ENCODE data around the gene GHRL. TPM values are rescaled to one million over a fixed set of nuclear protein-coding genes. Genes with fewer than 3 reads are reported as not detected.

Gene GHRL
- total and polyA plus RNA-seq, 2 donors (not counting 3 experiments of a cell fraction or from before 2014, with no cell fraction given): not detected

GRCh38 chr3:10242182-10243065, 50.3 kb downstream of the GHRL start:
- dilution Hi-C loops (cut with MboI; ENCODE audit: extremely low pct_ligation_motif_present, low sequenced_read_pairs): no loop called here
- H3K4me3 ChIP-seq (replicated peaks in 1 of 3; ENCODE audit: insufficient read depth in 1 of 3, low read depth in 1 of 3, low read length in 3 of 3): no peak overlapping the region
- TF ChIP-seq MAX (IDR thresholded peaks at IDR 0.05; ENCODE audit: insufficient read depth, insufficient read length): no peak
- no peak for TF ChIP-seq EZH2 (IDR thresholded peaks at IDR 0.05; ENCODE audit: borderline replicate concordance, low read depth, low read length, severe bottlenecking)
- TF ChIP-seq FOS (IDR thresholded peaks at IDR 0.05; ENCODE audit: borderline replicate concordance, insufficient read depth, low read length): no peak
- TF ChIP-seq GATA2 (IDR thresholded peaks at IDR 0.05; ENCODE audit: insufficient read depth, insufficient read length, low read depth, low read length): no peak
- TF ChIP-seq POLR2AphosphoS5 (IDR thresholded peaks at IDR 0.05; ENCODE audit: insufficient read depth, low read depth, low read length): no peak
- TF ChIP-seq CTCF (IDR thresholded peaks at IDR 0.05; ENCODE audit: extremely low read depth in 1 of 2, insufficient read depth in 1 of 2, low read depth in 1 of 2, low read length in 2 of 2): no peak
- TF ChIP-seq POLR2A (IDR thresholded peaks at IDR 0.05; ENCODE audit: low read depth, low read length): no peak
- TF ChIP-seq MYC (IDR thresholded peaks at IDR 0.05; ENCODE audit: low read depth, low read length): no peak
- no peak for TF ChIP-seq JUN (IDR thresholded peaks at IDR 0.05; ENCODE audit: borderline replicate concordance, insufficient read depth, insufficient read length, low read depth)
- no peaks in the 10 kb centered on the region for H3K4me1 ChIP-seq (ENCODE audit: control insufficient read depth, extremely low read depth, insufficient read depth, low read length)
- no peak overlapping the region for H2AFZ ChIP-seq (ENCODE audit: low read depth, low read length)
- no peak for DNase-seq (ENCODE audit: low read depth, low spot score)
- CTCF ChIA-PET: interaction anchor here (2.2 kb wide), 1 partner anchor 22 kb away, joined by 6 read pairs; no protein-coding TSS in a partner anchor
- no peaks in the 10 kb centered on the region for H3K79me2 ChIP-seq (ENCODE audit: control insufficient read depth, insufficient read depth, low read length)
- no peaks in the 10 kb centered on the region for H3K9me1 ChIP-seq (replicated peaks; ENCODE audit: control insufficient read depth, extremely low read depth, insufficient read depth, low read length)
- no peak overlapping the region for H3K9ac ChIP-seq (replicated peaks; ENCODE audit: extremely low read depth, insufficient read depth, low read length)
- BruUV-seq (replicated peaks): no TSS peak
- H3K9me3 ChIP-seq (replicated peaks; ENCODE audit: control insufficient read depth, insufficient read depth, low read length): no peaks in the 10 kb centered on the region
- H3K27ac ChIP-seq (ENCODE audit: insufficient read depth, low read depth, low read length): no peak overlapping the region
- intact Hi-C loops (cut with micrococcal nuclease): no loop called here
- no peaks in the 10 kb centered on the region for H3K27me3 ChIP-seq (ENCODE audit: control insufficient read depth in 2 of 2, insufficient read depth in 2 of 2, low read length in 2 of 2)
- no peaks in the 10 kb centered on the region for H4K20me1 ChIP-seq (replicated peaks; ENCODE audit: control insufficient read depth, extremely low read depth, insufficient read depth, low read length)
- FAIRE-seq: no peak
- POLR2A ChIA-PET: no interaction called here
- H3K4me2 ChIP-seq (ENCODE audit: insufficient read depth, low read length): no peak overlapping the region
- H3K36me3 ChIP-seq (ENCODE audit: control insufficient read depth in 2 of 2, extremely low read depth in 1 of 2, insufficient read depth in 2 of 2, low read length in 2 of 2): peaks cover 3% of the 10 kb centered on the region in 2 experiments

Data from endothelial cell of umbilical vein (primary cell).